Measurements from ENCODE around the gene CADM1. TPM values are rescaled to one million over a fixed set of nuclear protein-coding genes. Genes with fewer than 3 reads are reported as not detected.

The CADM1 gene
- total RNA-seq, 2 donors from 2014 or later, result 1.4 to 6.1 TPM

DNA sequence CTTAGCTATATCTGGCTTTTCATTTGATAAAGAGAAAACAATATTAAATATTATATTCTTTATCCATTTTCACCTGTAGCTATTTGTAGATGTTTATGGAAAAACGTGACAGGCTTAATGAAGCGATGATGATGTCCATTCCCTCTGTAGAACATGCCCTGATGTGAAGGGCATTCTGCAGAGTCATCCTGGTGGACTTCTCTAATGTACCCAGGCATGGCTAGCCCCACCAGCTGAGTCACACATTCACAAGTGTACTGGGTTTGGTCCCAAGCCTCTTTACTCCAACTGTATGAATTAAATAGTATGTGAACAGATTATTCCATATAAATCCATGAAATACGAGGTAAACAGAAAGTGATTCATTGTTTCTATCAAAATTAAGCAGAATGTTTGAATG, 139.3 kb downstream of the CADM1 start:
- H3K36me3 ChIP-seq, result no peaks in the 10 kb centered on the region
- ATAC-seq (ENCODE audit: insufficient number of reproducible peaks, low FRiP score, low read depth) (no peak), DNase-seq (ENCODE audit: low spot score) (no peak)
- H3K27me3 ChIP-seq (replicated peaks; ENCODE audit: insufficient read depth), result no peaks in the 10 kb centered on the region
- H3K4me3 ChIP-seq, result no peak overlapping the region
- no peaks in the 10 kb centered on the region for H3K9me3 ChIP-seq
- no peaks in the 10 kb centered on the region for H3K4me1 ChIP-seq (ENCODE audit: control insufficient read depth in 1 of 2, low read depth in 2 of 2)
- H3K27ac ChIP-seq, result no peak overlapping the region
- TF ChIP-seq CTCF (IDR thresholded peaks at IDR 0.05), result no peak

- no peak overlapping the region for H3K27ac ChIP-seq
- ATAC-seq (ENCODE audit: insufficient number of reproducible peaks, low FRiP score, low read depth) (no peak), DNase-seq (ENCODE audit: low spot score) (no peak)
- H3K9me3 ChIP-seq, result no peaks in the 10 kb centered on the region
- H3K36me3 ChIP-seq, result no peaks in the 10 kb centered on the region
- H3K27me3 ChIP-seq (replicated peaks; ENCODE audit: insufficient read depth), result no peaks in the 10 kb centered on the region
- H3K4me1 ChIP-seq (ENCODE audit: control insufficient read depth in 1 of 2, low read depth in 2 of 2), result no peaks in the 10 kb centered on the region
- no peak for TF ChIP-seq CTCF (IDR thresholded peaks at IDR 0.05)
- no peak overlapping the region for H3K4me3 ChIP-seq
Measured at GRCh38 chr11:115363921-115364320, 140.3 kb downstream of the CADM1 start.

DNA sequence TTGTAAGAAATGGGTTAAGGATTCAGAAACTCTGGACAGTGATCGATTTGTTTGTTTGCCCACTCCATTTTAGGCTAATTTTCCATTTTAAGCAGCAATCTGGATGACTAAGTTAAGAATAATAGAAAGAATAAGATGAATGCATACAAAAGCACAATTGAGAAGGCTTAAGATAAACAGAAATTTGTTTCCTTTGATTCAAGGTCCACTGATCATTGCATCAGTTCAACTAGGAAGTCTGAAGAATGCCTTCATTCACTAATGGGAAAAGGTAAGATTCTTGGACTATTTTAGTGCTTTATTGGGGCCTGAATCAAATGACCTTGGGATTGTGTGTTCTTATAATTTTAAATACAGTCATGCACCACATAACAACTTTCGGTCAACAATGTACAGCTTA, 140.8 kb downstream of the CADM1 start:
- Histone ChIP-seq H3K27ac (no peak overlapping the region), H3K27me3 (replicated peaks; ENCODE audit: insufficient read depth) (no peaks in the 10 kb centered on the region), H3K4me1 (ENCODE audit: control insufficient read depth in 1 of 2, low read depth in 2 of 2) (no peaks in the 10 kb centered on the region), H3K4me3 (no peak overlapping the region), H3K36me3 (no peaks in the 10 kb centered on the region), H3K9me3 (no peaks in the 10 kb centered on the region)
- TF ChIP-seq CTCF (IDR thresholded peaks at IDR 0.05), result no peak
- no peak for DNase-seq (ENCODE audit: low spot score)
- no peak for ATAC-seq (ENCODE audit: insufficient number of reproducible peaks, low FRiP score, low read depth)

DNA sequence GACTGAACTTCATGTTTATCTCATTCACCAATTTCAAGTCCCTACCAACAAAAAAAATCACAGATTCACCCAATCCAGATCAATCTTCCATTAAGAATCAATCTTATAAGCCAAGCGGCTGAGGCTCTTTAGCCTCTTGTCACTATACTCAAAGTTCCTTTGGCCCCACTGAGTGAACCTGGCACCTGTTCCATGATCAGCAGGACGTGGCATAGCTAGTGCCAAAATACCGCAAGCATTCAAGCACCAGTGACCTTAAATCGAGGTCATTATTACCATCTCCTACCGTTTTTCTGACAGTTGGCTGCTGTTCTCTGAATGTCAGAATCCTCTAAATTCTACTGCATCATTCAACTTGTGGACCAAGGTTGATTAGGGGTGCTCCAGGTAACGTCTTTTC, 141.2 kb downstream of the CADM1 start:
- Histone ChIP-seq H3K27ac (no peak overlapping the region), H3K4me1 (ENCODE audit: control insufficient read depth in 1 of 2, low read depth in 2 of 2) (no peaks in the 10 kb centered on the region), H3K4me3 (no peak overlapping the region), H3K27me3 (replicated peaks; ENCODE audit: insufficient read depth) (no peaks in the 10 kb centered on the region), H3K36me3 (no peaks in the 10 kb centered on the region), H3K9me3 (no peaks in the 10 kb centered on the region)
- no peak for ATAC-seq (ENCODE audit: insufficient number of reproducible peaks, low FRiP score, low read depth)
- no peak for TF ChIP-seq CTCF (IDR thresholded peaks at IDR 0.05)
- DNase-seq (ENCODE audit: low spot score), result no peak

DNA sequence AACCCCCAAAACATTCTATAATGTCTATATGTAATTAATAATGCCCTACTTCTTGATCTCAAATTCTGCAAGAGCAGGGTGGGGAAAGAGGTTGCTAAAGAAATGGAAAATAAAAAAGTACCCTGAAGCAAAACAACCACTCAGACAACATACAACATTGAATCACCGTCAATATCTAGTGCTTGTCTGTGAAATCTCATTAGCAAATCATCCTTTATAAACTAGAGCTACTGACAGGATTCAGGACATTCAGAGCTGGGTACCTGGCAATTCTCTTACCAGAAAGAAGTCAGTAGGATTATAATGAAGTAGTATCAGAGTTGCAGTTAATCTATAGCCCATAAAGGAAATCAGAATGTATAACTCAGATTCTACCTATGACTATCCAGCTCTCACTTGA, 143.2 kb downstream of the CADM1 start:
- no peak overlapping the region for H3K27ac ChIP-seq
- no peak overlapping the region for H3K4me3 ChIP-seq
- H3K9me3 ChIP-seq, result no peaks in the 10 kb centered on the region
- H3K4me1 ChIP-seq (ENCODE audit: control insufficient read depth in 1 of 2, low read depth in 2 of 2), result peaks cover 0 to 3% of the 10 kb centered on the region in 2 donors
- no peak for TF ChIP-seq CTCF (IDR thresholded peaks at IDR 0.05)
- DNase-seq (ENCODE audit: low spot score) (no peak), ATAC-seq (ENCODE audit: insufficient number of reproducible peaks, low FRiP score, low read depth) (no peak)
- no peaks in the 10 kb centered on the region for H3K36me3 ChIP-seq
- no peaks in the 10 kb centered on the region for H3K27me3 ChIP-seq (replicated peaks; ENCODE audit: insufficient read depth)
